ENCODE measurements around the gene SPN. TPM values are rescaled to one million over a fixed set of nuclear protein-coding genes. Genes with fewer than 3 reads are reported as not detected.
"Not testable (repeated sequence)": the region's sequence is repeated elsewhere in the genome, so short reads cannot be mapped to it uniquely, and the experiment has no call there.

Gene SPN
- total RNA-seq, 1 donor from 2014 or later = 1.3 TPM

DNA sequence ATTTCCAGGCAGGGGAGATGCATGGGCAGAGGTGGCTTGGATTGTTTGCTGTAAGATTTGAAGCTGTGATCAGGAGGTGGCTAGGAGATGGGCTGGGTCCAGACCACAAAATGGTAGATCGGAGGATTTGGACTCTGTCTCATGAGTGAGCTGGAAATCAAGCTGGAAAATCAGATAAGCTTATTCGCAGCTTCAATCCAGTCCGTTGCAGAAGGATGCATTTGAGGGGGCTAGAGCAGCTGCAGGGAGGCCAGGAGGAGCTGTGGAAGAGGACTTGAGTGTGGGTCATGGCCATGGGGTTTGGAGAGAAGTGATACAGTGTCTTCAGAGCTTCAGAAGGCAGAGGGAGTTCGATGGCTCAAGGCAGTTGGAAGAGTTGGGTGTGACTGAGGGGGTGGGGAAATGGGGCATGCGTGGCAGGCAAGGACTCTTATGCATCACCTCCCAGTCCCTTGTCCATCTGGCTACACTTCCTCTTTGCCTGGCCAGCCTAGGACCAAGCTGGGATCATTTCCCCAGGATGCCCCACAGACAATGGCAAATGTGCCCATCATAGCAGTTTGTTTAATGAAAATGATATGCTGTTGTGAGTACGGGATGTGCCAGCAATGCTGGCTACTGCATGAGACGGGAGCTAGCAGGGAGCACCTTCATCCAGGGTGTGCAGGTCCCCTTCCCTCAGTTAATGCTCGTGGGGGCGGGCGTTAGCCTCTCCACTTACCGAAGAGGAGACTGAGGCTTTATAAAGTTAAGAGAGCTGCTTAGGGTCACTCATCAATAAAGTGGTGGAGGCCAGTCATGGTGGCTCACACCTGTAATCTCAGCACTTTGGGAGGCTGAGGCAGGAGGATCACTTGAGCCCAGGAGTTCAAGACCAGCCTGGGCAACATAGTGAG, 36.5 kb downstream of the SPN start:
- DNase-seq (ENCODE audit: low spot score) = no peak
- no peak for ATAC-seq

DNA sequence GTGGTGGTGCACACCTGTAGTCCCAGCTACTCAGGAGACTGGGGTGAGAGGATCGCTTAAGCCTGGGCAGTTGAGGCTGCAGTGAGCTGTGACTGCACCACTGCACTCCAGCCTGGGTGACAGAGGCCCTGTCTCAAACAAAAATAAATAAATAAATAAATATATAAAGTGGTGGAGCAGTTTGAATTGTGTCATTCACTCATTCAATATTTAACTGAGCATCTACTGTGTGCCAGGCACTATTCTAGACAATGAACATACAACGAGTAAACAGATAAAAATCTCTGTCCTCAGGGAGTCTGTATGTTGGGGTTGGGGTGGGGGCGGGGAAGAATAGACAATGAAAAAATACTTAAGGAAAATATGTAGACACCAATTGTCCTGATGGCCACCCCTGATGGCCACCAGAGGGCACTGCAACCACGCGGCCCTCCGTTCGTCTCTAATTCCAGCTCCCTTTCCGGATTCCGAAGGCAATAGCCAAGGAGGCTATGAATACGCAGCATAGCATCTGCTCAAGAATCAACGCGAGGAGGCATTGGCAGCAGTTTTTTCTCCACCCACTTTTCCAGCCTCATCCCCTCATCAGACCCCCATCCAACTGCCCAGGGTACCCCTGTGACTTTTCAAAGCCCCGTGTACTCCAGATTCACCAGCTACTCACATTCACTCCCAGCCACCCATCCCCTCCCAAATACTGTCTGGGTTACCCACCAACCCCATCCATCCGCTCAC, 37.4 kb downstream of the SPN start:
- ATAC-seq (peak; percentile 94), DNase-seq (ENCODE audit: low spot score) (peak; percentile 69)

DNA sequence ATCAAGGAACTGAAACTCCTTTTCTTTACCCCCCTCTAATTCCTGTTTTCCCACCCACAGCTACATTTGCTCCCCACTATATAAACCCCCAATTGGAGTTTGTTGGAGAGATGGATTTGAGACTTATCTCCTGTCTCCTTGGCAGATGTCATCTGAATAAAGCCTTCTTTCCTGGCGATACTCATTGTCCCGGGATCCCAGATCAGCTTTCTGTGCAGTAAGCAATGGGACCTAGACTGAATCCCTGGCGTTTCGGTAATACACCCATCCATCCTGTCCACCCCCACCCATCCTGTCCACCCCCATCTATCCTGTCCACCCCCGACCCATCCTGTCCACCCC, 38.1 kb downstream of the SPN start:
- ATAC-seq (no peak), DNase-seq (ENCODE audit: low spot score) (no peak)

DNA sequence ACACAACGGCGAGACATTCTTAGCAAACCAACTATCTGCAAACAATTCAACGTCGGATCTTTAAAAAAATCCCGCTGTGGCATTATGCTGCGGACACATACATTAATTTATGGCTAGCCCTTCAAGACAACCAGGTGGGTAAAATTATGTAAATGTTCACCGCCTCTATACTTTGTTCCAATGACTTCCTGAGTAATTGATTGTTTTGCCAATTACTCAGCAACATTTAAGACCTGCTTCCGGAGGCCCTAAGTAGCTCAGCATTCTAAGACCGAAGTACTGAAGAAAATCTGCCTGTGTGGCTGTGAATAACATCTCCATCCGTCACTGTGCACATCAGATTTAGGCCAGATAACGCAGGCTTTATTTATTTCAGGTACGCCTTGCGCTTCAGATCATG, 39.2 kb downstream of the SPN start:
- no peak for ATAC-seq
- no peak for DNase-seq (ENCODE audit: low spot score)

DNA sequence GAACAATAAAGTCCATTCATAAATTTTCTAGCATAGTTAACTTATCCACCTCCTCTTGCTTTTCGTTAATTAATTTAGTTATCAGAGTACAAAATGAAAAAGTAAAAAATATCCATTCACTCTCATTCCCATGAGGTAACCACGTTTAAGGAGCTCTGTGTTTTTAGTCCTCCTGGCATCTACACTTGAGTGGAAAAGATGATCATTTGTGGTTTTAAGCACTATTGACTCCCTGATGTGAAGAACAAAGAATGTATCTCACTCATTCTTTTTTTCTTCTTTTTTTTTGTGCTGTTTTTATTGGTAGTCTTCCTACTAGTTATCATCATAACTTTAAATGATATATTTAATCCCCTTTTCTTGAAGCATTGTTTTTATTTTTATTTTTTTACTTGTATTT, 42.0 kb downstream of the SPN start:
- DNase-seq (ENCODE audit: low spot score) (no peak), ATAC-seq (no peak)

DNA sequence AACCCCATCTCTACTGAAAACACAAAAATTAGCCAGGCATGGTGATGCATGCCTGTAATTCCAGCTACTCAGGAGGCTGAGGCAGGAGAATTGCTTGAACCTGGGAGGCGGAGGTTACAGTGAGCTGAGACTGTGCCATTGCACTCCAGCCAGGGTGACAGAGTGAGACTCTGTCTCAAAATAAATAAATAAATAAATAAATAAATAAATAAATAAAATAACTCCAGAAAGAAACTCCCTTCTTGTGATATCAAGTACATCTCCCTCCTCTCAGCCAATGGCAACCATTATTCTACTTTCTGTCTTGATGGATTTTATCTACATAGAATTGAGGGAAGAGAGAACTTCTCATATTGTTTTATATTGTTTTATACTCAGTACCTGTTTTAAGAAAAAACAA, 44.1 kb downstream of the SPN start:
- not testable (repeated sequence) for ATAC-seq; DNase-seq (ENCODE audit: low spot score)

DNA sequence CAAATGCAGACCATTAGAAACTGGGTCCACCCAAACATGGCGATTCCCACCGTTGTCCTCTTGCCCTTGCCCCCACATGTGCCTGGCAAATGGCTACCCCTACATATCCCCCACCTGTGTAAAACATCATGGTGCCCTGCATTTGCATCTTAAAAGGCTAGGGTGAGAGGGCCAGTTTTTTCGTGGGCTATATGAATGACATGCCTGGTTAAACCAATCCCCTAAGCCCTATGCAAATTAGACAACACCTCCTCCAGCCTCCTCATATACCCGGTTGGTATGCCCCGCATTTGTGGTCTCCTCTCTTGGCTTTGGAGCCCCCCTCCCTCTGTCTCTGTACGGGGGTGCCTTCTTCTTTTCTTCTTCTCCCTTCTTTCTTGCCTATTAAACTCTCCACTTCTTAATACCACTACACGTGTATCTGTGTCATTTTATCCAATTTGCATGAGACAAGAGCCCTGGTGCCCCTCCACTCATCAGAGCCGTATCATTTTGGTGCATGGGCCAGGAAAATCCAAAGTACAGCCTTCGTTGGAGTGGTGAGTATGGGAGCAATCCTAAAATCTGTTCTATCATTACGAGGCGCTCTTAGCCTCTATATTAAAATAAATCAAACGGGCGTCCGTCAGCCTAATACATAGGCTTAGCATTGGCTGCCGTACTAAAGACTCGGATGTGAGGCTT, 46.0 kb downstream of the SPN start:
- ATAC-seq (no peak), DNase-seq (ENCODE audit: low spot score) (no peak)

DNA sequence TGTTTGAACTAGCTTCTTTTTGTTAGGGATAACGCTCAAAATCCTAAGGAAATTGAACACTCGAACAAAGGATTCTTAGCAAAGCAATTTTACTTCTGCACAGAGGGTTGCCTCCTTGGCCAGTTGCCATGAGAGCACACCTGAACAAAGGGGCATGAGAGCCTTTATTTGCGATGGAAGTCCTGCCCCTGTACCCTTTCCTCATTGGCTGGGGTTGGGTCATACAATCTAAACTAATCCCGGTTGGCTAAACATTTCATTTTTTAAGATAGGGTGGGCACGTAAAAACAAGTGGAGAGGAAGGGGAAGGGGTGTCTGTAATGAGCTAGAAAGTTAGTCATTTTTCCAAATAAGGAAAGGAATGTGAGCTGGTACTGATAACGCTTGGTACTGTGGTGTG, 46.6 kb downstream of the SPN start:
- not testable (repeated sequence) for ATAC-seq; DNase-seq (ENCODE audit: low spot score)

DNA sequence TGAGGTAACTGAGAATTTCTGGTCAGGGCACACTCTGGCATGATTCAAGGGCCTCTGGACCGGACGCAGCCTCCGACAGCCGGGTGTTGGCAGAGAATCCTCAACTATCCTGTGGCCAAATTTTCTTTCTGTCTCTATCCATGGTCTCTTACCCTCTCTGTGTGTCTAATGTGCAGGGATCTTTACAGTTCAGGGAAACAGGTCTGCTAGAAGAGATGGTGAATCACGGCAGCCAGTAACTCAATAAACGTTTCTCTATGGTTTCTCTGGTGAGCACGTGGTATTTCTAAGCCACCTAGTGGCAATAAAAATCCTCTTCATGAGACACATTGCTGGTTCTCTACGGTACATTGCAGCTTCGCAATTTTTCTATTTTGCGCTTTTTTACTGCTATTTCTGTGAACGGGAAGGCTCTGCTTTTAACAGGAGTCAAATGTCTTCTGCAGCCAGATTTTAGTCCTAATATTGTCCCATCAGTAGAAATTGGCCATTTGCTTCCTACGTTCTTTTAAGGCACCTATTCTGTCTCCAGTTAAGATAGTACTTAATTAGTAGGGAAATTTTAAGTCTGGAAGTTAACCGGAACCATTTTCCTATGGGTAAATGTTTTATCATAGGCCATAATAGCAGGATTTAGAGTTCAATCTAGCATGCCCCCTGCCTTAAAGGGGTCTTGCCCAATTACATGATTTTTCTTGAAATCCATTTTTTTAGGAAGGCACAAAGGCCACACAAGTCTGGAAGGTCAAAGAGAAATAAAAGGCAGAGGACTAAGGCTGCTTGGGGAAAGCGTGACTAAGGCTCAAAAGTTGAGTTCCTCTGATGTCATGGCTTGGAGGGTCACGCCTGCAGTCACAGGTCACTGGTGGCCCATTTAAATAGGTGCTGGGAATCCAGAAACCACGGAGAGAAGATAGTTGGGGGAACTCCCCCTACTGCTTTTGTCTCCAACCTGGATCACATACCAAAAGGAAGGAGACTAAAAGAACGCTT, 47.5 kb downstream of the SPN start:
- peak; percentile 98 for ATAC-seq

DNA sequence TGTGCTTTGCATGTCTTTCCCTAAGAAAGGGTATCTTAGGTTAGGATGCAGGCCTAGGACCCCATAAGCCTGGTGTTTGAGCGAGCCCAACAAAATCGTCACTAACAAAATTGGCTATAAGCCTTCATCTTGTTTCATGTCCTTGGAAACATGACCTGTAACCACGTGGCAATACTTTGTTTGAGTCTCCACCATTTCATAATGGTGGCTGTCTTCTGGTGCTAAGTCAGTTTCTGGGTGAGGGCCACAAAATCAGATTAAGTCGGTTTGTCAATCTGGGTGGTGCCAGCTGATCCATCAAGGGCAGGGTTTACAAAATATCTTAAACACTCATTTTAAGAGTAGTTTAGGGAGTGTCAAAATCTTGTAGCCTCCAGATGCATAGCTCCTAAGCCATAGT, 49.8 kb downstream of the SPN start:
- DNase-seq (ENCODE audit: low spot score) = no peak
- no peak for ATAC-seq

More for the DNA sequence above, 47.5 kb downstream of the SPN start:
- no peak for DNase-seq (ENCODE audit: low spot score)

DNA sequence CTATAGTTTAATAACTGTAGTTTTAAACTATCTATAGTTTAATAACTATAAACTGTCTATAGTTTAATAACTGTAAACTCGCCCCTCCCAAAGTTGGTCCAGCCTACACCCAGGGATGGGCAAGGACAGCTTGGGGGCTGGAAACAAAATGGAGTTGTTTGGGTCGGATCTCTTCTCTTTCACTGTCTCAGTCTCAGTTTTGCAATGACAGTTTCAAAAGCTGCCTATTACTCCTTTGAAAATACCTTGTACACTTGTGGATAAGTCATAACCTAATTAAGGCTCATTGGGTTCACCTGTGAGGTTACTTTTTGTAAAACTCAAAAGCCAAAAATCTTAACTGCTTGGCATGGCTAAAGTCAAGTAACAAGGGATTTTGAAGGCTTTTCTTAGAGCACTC, 51.3 kb downstream of the SPN start:
- DNase-seq (ENCODE audit: low spot score) = no peak
- no peak for ATAC-seq

DNA sequence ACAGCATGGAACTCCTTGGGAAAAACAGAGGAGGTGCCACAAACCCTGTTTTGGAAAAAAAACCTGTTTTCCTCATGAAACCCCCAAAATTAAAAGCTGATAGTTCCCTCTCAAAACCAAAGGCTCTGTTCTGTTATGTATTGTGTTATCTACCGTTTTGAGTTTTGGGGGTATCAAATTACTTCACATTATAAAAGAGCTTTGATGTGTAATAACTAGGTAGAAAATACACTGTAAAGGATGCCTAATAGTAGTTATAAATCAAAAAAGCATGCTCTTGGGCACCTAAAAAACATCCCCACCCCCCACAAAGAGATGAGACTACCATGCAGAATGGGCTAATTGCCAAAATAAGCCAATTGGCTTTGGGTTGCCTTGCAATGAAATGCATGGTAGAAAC, 51.9 kb downstream of the SPN start:
- no peak for DNase-seq (ENCODE audit: low spot score)
- ATAC-seq = no peak

DNA sequence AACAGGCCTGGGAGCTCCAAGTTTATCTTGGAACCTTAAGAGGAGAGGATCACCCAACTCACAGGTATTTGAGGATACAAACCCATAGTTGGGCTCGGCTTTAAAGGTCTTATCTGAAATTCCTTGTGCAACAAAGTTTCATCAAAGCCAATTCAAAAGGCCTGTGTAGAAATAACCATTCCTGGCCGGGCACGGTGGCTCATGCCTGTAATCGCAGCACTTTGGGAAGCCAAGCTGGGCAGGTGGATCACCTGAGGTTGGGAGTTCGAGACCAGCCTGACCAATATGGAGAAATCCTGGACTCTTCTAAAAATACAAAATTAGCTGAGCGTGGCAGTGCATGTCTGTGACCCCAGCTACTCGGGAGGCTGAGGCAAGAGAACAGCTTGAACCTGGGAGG, 54.1 kb downstream of the SPN start:
- ATAC-seq = peak; percentile 52
- no peak for DNase-seq (ENCODE audit: low spot score)

DNA sequence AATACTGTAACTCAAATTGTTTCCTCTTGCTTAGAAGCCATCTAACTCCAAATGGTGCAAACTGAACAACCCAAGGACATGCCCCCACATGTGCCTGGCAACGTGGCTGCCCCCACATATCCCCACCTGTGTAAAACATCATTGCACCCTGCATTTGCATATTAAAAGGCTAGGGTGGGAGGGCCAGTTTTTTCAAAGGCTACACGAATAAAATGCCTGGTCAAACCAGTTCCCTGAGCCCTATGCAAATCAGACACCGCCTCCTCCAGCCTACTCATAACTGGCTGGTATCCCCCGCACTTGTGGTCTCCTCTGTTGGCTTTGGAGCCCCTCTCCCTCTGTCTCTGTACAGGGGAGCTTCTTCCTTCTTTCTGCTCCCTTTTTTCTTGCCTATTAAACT, 56.0 kb downstream of the SPN start:
- ATAC-seq (no peak), DNase-seq (ENCODE audit: low spot score) (no peak)

Other genes with a start within 250 kb of the SPN start
- 2.4 TPM for gene BOLA2, start 208.9 kb upstream of the SPN start, total RNA-seq
- gene SLX1B, start 208.7 kb upstream of the SPN start, total RNA-seq = 12.4 TPM
- gene SULT1A4, start 203.3 kb upstream of the SPN start, total RNA-seq = 8.3 TPM
- gene NPIPB12, start 156.8 kb upstream of the SPN start, total RNA-seq = 44.2 TPM
- gene QPRT, start 15.9 kb downstream of the SPN start, total RNA-seq = 143 TPM
- gene C16orf54, start 82.7 kb downstream of the SPN start, total RNA-seq = 0.53 TPM
- 1.3 TPM for gene ZG16, start 115.0 kb downstream of the SPN start, total RNA-seq
- gene KIF22, start 127.5 kb downstream of the SPN start, total RNA-seq = 27.2 TPM
- 101 TPM for gene MAZ, start 143.3 kb downstream of the SPN start, total RNA-seq
- gene PRRT2, start 148.9 kb downstream of the SPN start, total RNA-seq = 0.33 TPM
- gene PAGR1, start 152.9 kb downstream of the SPN start, total RNA-seq = 11.9 TPM
- 44.4 TPM for gene MVP, start 157.2 kb downstream of the SPN start, total RNA-seq
- gene CDIPT, start 200.0 kb downstream of the SPN start, total RNA-seq = 53.1 TPM
- gene SEZ6L2, start 236.3 kb downstream of the SPN start, total RNA-seq = 0.55 TPM
- 0.13 TPM for gene ASPHD1, start 237.2 kb downstream of the SPN start, total RNA-seq